ENCODE results near the gene MRPL54. TPM values are rescaled to one million over a fixed set of nuclear protein-coding genes. Genes with fewer than 3 reads are reported as not detected.
"Not testable (repeated sequence)": the region's sequence is repeated elsewhere in the genome, so short reads cannot be mapped to it uniquely, and the experiment has no call there.

The MRPL54 gene
- total RNA-seq, 1 experiment from 2014 or later, result 153 TPM

DNA sequence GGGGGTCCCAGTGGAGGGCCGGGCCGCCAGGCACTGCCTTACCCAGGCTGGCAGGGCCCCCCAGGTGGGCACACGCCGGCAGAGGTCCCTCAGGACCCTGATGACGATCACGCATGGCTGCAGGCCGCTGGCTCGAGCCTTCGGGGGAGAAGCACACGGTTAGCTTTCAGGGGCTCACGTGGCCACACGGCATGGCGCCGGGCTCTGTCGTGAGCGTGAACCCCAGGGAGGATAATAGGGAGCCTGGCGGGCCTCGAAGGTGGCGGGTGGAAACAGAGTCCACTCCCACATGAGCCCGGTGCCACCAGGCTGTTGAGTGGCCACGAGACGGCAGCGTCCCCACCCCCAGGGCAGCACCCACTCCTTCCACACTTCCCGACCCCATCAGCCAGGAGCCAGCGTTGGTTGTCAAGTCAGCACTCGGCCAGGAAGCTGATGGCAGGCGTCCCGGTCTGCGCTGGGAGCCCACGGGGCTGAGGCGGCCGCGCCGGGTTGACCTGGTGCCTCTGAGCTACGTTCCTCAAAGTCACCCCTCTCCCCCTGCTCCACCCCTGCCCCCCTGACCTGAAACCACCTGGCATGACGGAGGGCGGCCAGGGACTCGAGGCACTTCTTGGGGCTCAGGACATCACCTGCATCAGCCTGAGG is 48.4 kb downstream of the MRPL54 start:
- DNase-seq (ENCODE audit: low read depth), result no peak

DNA sequence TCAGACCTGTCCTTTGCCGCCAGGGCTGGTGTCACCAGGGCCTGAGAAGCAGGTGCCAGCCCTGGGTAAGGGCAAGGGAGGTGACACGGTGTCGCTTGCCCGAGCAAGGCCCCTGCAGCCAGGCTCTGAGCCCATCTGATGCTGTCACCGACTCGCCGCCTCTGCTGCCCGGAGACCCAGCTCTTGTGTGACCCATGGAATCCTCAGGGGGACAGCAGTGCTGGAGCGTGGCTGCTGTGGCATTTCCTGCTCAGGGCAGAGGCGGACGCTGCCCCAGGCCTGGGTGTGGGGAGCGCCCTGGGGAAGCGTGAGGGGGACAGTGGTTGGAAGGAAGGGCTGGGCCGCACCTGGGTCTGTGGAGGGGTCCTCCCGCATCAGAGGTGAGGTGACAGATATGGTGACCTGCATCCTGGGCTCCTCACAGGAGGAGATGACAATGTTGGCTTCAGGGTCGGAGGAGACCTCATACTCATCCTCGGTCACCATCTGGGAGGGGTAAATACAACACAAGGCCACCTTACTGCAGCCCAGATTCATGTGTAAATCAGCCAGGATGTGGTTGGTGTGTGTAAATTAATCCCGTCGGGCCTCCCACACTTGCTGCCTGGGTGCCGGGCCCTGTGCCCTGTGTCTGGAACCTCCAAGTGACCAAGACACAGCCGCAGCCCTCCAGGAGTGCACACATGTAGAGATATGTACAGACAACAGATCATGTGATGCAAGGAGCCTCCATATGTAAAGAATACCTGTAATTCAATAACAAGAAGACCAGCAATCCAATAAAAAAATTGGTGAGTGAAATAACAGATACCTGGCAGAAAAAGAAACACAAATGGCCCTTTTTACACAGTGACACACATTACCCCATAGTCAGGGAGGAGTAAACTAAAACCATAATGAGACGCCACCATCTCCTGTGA is 51.3 kb downstream of the MRPL54 start:
- DNase-seq (ENCODE audit: low read depth), result no peak

DNA sequence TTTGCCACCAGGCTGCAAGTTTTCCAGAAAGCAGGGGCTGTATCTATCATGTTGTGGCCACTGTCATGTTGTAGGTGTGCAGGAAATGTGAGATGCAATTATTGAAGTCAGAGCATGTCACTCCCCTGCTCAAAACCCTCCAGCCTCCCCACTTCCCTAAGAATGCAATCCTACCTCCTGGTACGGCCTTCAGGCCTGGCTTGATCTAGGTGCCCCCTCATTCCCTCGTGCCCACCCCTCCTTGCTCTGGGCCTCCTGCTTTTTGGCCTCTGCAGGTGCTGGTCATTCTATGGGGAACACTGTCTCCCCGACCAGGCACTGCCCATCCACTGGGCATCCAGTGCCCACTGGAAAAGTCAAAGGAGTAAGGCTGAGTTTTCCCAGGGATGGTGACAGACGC is 52.2 kb downstream of the MRPL54 start:
- DNase-seq (ENCODE audit: low read depth), result no peak

DNA sequence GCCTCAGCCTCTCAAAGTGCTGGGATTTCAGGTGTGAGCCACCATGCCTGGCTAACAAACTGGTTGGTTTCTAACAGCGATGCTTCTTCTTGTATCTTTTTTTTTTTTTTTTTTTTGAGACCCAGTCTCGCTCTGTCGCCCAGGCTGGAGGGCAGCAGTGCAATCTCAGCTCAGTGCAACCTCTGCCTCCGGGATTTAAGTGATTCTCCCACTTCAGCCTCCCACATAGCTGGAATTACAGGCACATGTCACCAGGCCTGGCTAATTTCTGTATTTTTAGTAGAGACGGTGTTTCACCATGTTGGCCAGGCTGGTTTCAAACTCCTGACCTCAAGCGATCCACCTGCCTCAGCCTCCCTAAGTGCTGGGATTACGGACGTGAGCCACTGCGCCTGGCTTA is 53.7 kb downstream of the MRPL54 start:
- DNase-seq (ENCODE audit: low read depth), result not testable (repeated sequence)

DNA sequence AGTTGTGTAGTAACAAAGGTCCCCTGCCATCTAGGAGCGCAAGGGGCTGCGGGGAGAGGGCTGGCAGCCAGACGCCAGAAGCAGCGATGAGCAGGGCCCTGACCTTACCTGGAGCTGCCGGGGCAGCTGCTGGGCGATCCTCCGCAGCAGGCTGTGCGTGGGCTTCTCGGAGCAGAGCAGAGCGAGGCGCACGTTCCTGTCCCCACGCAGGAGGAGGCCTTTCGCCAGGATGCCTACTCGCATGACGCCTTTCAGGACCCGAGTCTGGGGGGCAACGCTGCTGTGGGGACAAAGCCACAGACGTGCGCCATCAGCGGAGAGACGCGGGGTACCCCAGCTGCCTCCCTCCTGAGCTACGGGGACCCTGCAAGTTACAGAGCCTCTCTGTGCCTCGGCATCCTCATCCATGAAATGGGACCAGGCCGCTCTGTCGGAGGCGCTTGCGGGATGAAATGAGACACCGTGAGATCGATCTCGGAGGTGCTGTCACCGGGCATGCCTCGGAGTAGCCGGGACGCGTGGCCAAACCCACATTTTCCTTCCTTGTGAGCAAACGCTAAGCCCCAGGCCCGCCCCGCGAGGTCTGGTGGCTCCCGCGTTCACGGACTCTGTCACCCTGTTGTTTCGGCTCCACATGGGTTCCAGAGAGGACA is 54.2 kb downstream of the MRPL54 start:
- DNase-seq (ENCODE audit: low read depth), result no peak

Other genes with a start within 250 kb of the MRPL54 start
- not detected in 2 replicates for gene TEKTIP1, start 223.5 kb upstream of the MRPL54 start, total RNA-seq (2014; rRNA removed; shearing (Covaris generic))
- gene MFSD12, start 205.1 kb upstream of the MRPL54 start, total RNA-seq (2014; rRNA removed; shearing (Covaris generic)), result 50.5 and 93.6 TPM in 2 replicates
- 79.9 TPM in 2 replicates for gene HMG20B, start 189.7 kb upstream of the MRPL54 start, total RNA-seq (2014; rRNA removed; shearing (Covaris generic))
- gene GIPC3, start 177.2 kb upstream of the MRPL54 start, total RNA-seq (2014; rRNA removed; shearing (Covaris generic)), result not detected in 2 replicates
- 0.39 TPM in 1 of 2 replicates, not detected in the other for gene TBXA2R, start 155.8 kb upstream of the MRPL54 start, total RNA-seq (2014; rRNA removed; shearing (Covaris generic))
- 29.9 and 52.6 TPM in 2 replicates for gene CACTIN, start 135.9 kb upstream of the MRPL54 start, total RNA-seq (2014; rRNA removed; shearing (Covaris generic))
- gene PIP5K1C, start 62.2 kb upstream of the MRPL54 start, total RNA-seq (2014; rRNA removed; shearing (Covaris generic)), result 5.2 and 8.6 TPM in 2 replicates
- 0.03 TPM in 1 of 2 replicates, not detected in the other for gene TJP3, start 54.3 kb upstream of the MRPL54 start, total RNA-seq (2014; rRNA removed; shearing (Covaris generic))
- gene APBA3, start 990 bp upstream of the MRPL54 start, total RNA-seq (2014; rRNA removed; shearing (Covaris generic)), result 30.9 and 32.6 TPM in 2 replicates
- gene RAX2, start 9.5 kb downstream of the MRPL54 start, total RNA-seq (2014; rRNA removed; shearing (Covaris generic)), result not detected in 2 replicates
- 0.86 and 4.0 TPM in 2 replicates for gene MATK, start 23.7 kb downstream of the MRPL54 start, total RNA-seq (2014; rRNA removed; shearing (Covaris generic))
- 2.3 and 3.1 TPM in 2 replicates for gene ZFR2, start 106.4 kb downstream of the MRPL54 start, total RNA-seq (2014; rRNA removed; shearing (Covaris generic))
- gene ATCAY, start 118.0 kb downstream of the MRPL54 start, total RNA-seq (2014; rRNA removed; shearing (Covaris generic)), result 0.11 and 0.42 TPM in 2 replicates
- gene NMRK2, start 170.4 kb downstream of the MRPL54 start, total RNA-seq (2014; rRNA removed; shearing (Covaris generic)), result not detected in 2 replicates
- gene DAPK3, start 208.4 kb downstream of the MRPL54 start, total RNA-seq (2014; rRNA removed; shearing (Covaris generic)), result 133 and 135 TPM in 2 replicates
- gene EEF2, start 222.8 kb downstream of the MRPL54 start, total RNA-seq (2014; rRNA removed; shearing (Covaris generic)), result 1,288 and 1,386 TPM in 2 replicates
- 25.7 and 31.5 TPM in 2 replicates for gene PIAS4, start 245.1 kb downstream of the MRPL54 start, total RNA-seq (2014; rRNA removed; shearing (Covaris generic))